Urinary bladder (tissue), 4 donors: Measurements from ENCODE around the gene DHRS4L2. TPM values are rescaled to one million over a fixed set of nuclear protein-coding genes. Genes with fewer than 3 reads are reported as not detected.
"Not testable (repeated sequence)": the region's sequence is repeated elsewhere in the genome, so short reads cannot be mapped to it uniquely, and the experiment has no call there.

Experiments
- DNase-seq: peaks from one replicate; pipeline ENCODE4 v3.0.0-alpha.2; 2015; ENCODE audit errors: extremely low spot score
- H3K27ac ChIP-seq: one replicate; pipeline ENCODE4 v1.5.1; 2013; ENCODE audit warnings: low read depth, mild to moderate bottlenecking, moderate library complexity
- H3K36me3 ChIP-seq: one replicate; pipeline ENCODE4 v1.6.1; 2013; ENCODE audit warnings: mild to moderate bottlenecking, moderate library complexity; ENCODE audit not compliant: insufficient read depth
- H3K4me1 ChIP-seq: one replicate; pipeline ENCODE4 v1.6.1; 2013; ENCODE audit warnings: mild to moderate bottlenecking, moderate library complexity; ENCODE audit not compliant: insufficient read depth
- H3K4me3 ChIP-seq: one replicate; pipeline ENCODE4 v1.5.1; 2013; ENCODE audit warnings: low read depth, low read length
- WGBS: extraction: QIAGEN DNeasy Blood & Tissue Kit; methylation state at CpG from one replicate; pipeline ENCODE4 v1.1.7; 2013; 5-methylcytosine and 5-hydroxymethylcytosine counted together
- polyA plus RNA-seq: library from polyadenylated mRNA; stranded (reverse); fragments of 200-250 nt; gene quantifications from one replicate; pipeline ENCODE4 v1.2.3, GENCODE V29; 2013
- total RNA-seq: library from RNA; depleted of rRNA; stranded (reverse); fragments of >200 nt; gene quantifications from one replicate; pipeline ENCODE4 v1.2.3, GENCODE V29; 2014
- donor health status: healthy with polysubstance abuse.
- donor health status: healthy.

Gene DHRS4L2
- total and polyA plus RNA-seq, 2 donors: 9.7 to 30.7 TPM

- H3K4me1 ChIP-seq, H3K4me3 ChIP-seq, H3K27ac ChIP-seq, H3K36me3 ChIP-seq, DNase-seq: not testable (repeated sequence)
- WGBS: 99% methylated on average over 6 of the region's 6 CpGs
Measured at GRCh38 chr14:24015745-24016144, 27.0 kb downstream of the DHRS4L2 start.

GRCh38 chr14:24018978-24019377, 30.2 kb downstream of the DHRS4L2 start:
- H3K4me1 ChIP-seq, H3K36me3 ChIP-seq, H3K4me3 ChIP-seq, H3K27ac ChIP-seq, DNase-seq: not testable (repeated sequence)

DNA sequence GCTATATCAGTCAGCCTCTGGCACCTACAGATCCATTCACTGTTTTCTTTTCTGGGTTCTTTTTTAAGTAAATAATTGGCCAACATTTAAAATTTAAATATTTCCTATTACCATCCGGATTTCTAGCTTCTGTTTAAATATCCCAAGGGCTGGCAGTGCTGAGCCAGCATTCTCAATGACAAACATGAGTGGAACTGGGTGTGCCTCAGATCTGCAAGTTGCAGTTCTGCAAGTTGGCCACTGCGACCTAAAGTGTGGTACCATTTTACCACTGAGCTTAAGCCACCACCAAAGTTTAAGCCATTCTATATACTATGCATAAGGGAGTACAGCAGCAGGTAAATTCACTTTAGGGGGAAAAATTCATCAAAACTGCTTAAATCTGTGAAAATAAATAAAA, 31.2 kb downstream of the DHRS4L2 start:
- H3K27ac ChIP-seq, DNase-seq, H3K4me3 ChIP-seq, H3K36me3 ChIP-seq, H3K4me1 ChIP-seq: not testable (repeated sequence)
- WGBS: 52% methylated on average over 2 of the region's 2 CpGs

DNA sequence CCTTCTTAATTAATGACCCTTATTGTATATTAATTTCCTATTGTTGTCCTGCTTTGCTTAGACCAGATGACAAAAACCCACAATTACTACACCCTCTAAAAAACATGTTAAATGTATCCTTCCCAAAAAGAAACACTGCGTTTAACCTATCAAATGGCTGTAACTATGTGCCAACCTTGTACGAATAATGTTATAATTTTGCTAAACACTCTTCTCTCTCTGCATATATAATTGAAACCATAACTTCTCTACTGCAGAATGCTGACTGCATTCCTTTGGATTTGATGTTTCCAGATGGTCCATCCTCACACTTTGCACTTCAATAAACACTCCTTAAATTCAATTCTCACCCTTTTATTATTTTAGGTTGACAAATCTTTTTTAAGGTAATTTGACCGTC, 31.8 kb downstream of the DHRS4L2 start:
- not testable (repeated sequence) for H3K4me1 ChIP-seq, H3K27ac ChIP-seq, H3K36me3 ChIP-seq, H3K4me3 ChIP-seq, DNase-seq
- 89% methylated on average over 3 of the region's 3 CpGs for WGBS

DNA sequence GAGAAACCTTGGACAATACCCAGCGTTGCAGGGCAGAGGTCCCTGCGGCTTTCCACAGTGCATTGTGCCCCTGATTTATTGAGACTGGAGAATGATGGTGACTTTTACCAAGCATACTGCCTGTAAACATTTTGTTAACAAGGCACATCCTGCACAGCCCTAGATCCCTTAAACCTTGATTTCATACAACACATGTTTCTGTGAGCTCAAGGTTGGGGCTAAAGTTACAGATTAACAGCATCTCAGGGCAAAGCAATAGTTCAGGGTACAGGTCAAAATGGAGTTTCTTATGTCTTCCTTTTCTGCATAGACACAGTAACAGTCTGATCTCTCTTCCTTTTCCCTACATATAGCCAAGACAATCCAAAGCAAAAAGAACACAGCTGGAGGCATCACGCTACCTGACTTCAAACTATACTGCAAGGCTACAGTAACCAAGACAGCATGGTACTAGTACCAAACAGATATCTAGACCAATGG, 36.2 kb downstream of the DHRS4L2 start:
- not testable (repeated sequence) for H3K4me1 ChIP-seq, H3K4me3 ChIP-seq, DNase-seq, H3K36me3 ChIP-seq, H3K27ac ChIP-seq
- 94% methylated on average over 3 of the region's 3 CpGs for WGBS

GRCh38 chr14:24029687-24030086, 41.0 kb downstream of the DHRS4L2 start:
- WGBS: 92% methylated on average over 2 of the region's 3 CpGs
- not testable (repeated sequence) for H3K36me3 ChIP-seq, DNase-seq, H3K4me1 ChIP-seq, H3K4me3 ChIP-seq, H3K27ac ChIP-seq

- not testable (repeated sequence) for H3K4me1 ChIP-seq, H3K4me3 ChIP-seq, H3K36me3 ChIP-seq, DNase-seq, H3K27ac ChIP-seq
- WGBS: 90% methylated on average over 2 of the region's 2 CpGs
Measured at GRCh38 chr14:24031331-24031730, 42.6 kb downstream of the DHRS4L2 start.

DNA sequence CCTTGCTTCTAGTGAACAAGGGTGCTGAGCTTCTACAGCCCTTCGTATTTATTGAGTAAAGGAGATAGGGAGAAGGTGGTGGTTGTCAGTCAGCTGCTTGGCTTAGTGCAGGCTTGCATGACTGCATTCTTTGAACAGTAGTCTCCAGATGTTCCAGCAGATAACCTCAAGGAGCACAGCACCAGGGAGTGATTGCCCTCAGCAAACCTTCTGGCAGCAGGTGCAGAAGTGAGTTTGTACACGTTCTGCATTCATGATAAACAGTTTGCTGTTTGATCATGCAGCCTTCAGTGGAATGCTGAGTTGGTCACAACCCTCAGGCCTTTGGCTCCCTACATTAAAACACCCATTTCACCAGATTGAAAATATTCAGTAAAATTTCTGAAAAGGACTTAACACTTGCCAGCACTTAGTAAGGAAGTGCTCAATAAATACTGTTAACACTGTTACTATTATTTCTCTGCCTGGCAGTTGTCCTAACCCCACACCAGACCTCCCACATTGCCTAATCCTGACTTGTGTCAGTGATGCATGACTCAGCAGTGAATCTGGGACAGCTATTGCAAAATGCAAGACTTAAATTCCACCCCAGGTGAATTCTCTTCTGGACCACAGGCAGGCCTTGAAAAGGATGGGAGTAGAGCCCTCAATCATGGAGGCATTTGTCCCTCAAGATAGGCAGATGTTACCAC, 44.1 kb downstream of the DHRS4L2 start:
- Histone ChIP-seq H3K27ac (no peak overlapping the region), H3K4me3 (no peak overlapping the region), H3K36me3 (no peaks in the 10 kb centered on the region), H3K4me1 (no peaks in the 10 kb centered on the region)
- WGBS: 68% methylated on average over 2 of the region's 2 CpGs
- no peak for DNase-seq

DNA sequence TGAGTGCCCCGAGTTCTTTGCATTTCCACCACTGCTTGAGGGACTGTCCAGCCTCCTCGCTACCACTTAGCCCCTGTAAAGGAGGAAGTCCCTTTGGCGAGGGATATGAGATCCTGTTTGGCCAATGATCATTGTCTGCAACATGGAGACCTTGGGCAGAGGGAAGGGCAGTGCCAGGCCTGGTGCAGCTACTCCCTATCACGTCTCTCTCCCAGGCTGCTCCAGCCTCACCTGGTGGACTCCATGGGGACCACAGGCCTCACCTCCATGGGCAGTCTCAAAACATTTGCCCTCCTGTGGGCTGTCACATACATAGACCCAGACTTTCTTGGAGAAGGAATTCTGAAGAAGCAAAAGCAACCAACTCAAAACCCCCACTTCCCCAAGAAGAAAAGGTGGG, 47.0 kb downstream of the DHRS4L2 start:
- H3K36me3 ChIP-seq, H3K4me3 ChIP-seq, DNase-seq, H3K4me1 ChIP-seq: not testable (repeated sequence)
- peak overlapping the region; percentile 26 for H3K27ac ChIP-seq
- WGBS: 54% methylated on average over 3 of the region's 4 CpGs

DNA sequence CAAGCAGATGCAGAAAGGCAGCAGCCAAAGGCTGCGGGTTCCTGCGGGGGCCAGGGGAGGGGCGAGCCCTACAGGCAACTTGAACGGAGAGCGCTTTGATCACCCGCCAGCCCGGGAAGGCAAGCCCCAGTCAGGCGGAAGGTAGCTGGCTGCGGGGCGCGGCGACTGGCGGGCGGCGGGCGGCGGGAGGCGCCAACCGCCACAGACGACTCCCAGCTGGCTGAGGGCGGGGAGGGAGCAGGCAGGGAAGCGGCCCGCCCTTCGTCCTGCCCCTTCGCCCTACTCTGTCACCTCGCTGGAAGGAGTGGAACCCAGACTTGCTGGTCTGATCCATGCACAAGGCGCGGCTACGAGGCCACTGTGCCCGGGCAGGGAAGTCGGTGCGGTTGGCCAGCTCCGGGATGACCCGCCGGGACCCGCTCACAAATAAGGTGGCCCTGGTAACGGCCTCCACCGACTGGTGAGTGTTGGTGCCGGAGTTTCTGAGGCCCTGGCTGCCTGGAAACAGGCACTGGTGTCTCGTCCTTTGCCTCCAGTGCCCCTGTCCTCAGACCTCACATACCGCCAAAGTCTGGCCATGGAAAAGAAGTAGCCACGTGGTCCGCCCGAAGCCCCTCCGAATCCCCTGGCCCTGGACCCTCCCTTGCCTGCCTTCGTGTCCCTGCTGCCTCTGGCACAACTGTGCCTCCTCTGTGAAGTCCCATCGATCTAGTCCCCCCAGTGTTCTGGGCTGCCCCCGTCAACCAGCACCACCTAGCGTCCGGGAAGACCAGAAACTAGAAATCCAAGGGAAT, 47.6 kb downstream of the DHRS4L2 start:
- under 1% methylated on average over 48 of the region's 50 CpGs for WGBS
- no peaks in the 10 kb centered on the region for H3K4me1 ChIP-seq
- H3K36me3 ChIP-seq: no peaks in the 10 kb centered on the region
- peak overlapping the region; percentile 40 for H3K4me3 ChIP-seq
- H3K27ac ChIP-seq: peak overlapping the region; percentile 88
- DNase-seq: peak; percentile 25

DNA sequence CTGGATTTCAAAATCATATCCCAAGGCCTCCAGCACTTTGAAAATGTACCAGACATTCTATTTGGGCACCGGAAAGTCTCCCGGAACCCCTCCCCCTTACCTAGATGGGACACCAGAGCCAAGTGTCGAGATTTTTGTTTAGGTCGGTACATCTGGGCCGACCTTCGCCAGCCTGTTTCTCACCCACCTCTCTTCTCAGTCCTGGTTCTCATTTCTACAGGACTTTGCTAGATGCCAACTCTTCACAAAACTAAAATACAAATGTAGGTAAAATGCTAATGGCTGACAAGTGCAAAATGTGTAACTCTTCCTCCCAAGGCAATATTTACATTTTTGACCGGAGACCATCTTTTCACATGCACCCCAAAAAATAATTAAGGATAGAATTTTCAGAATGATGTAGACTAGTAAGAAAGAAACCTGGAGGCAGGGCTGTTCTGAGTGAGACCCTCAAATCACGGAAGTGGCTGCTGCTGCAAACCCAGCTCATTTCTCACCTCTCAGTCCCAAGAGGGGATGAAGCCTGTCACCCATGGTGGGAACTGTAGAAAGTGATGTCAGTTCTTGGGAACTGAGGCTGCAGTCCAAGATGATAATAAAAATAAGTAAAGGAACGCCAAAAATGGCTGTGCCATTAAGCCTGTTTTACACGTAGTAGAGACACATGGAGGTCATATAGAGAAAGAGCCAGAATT, 48.4 kb downstream of the DHRS4L2 start:
- H3K4me3 ChIP-seq, H3K27ac ChIP-seq, H3K4me1 ChIP-seq, H3K36me3 ChIP-seq, DNase-seq: not testable (repeated sequence)
- WGBS: 43% methylated on average over 10 of the region's 10 CpGs

- H3K36me3 ChIP-seq: no peaks in the 10 kb centered on the region
- no peaks in the 10 kb centered on the region for H3K4me1 ChIP-seq
- no peak overlapping the region for H3K4me3 ChIP-seq
- 68% methylated on average over 14 of the region's 14 CpGs for WGBS
- no peak overlapping the region for H3K27ac ChIP-seq
- no peak for DNase-seq
Measured at GRCh38 chr14:24037658-24038037, 48.9 kb downstream of the DHRS4L2 start.

DNA sequence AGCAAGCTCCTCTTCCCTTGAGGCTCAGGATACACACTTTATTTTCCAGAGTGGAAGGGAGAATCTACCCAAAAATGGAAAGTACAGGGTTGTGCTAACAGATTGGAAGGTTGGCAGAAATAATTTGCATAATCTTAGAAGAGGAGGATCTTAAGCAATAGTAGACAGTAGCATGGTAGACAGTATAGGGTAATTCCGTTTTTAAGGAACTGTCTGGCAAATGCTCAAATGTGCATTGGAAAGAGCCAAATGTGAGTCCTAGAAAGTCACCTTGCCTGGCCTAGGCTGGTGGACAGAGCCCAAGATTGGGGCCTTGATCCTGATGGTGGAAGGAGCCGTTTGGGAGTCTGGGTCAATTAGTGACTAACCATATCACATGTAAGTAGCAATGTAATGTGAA, 50.0 kb downstream of the DHRS4L2 start:
- no peak overlapping the region for H3K27ac ChIP-seq
- H3K4me3 ChIP-seq: no peak overlapping the region
- 91% methylated on average over 2 of the region's 2 CpGs for WGBS
- DNase-seq: no peak
- H3K4me1 ChIP-seq: no peaks in the 10 kb centered on the region
- no peaks in the 10 kb centered on the region for H3K36me3 ChIP-seq

DNA sequence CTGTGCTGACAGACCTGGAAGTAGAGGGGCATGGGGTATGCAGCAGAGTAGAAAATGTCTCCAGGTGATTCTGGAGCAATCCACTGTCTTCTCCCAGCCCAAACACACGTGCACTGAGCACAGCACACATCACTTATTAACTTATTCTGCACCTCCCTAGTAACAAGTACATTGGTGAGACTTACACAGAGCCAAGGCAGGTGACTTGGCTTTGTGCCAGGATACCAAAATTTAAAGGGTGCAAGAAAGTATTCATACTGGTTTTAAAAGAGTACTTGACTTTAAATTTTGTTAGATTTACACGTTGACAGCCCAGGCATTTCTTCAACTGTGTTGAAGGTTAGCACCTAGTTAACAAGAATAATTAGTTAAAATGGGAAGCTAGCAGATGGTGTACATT, 52.0 kb downstream of the DHRS4L2 start:
- DNase-seq: no peak
- H3K27ac ChIP-seq: no peak overlapping the region
- no peaks in the 10 kb centered on the region for H3K4me1 ChIP-seq
- H3K36me3 ChIP-seq: no peaks in the 10 kb centered on the region
- no peak overlapping the region for H3K4me3 ChIP-seq
- WGBS: 47% methylated on average over 2 of the region's 2 CpGs
